NCI-H2107 treated with DMSO at 0.1 percent for 48 hours (cell line): ENCODE results near the gene PARP12.
"Not testable (repeated sequence)": the region's sequence is repeated elsewhere in the genome, so short reads cannot be mapped to it uniquely, and the experiment has no call there.

Experiments
- DNase-seq: peaks from one replicate; lab custom pipeline; 2025; ENCODE audit not compliant: unreplicated experiment; lab: John Stamatoyannopoulos, UW

PARP12 gene, protein sequence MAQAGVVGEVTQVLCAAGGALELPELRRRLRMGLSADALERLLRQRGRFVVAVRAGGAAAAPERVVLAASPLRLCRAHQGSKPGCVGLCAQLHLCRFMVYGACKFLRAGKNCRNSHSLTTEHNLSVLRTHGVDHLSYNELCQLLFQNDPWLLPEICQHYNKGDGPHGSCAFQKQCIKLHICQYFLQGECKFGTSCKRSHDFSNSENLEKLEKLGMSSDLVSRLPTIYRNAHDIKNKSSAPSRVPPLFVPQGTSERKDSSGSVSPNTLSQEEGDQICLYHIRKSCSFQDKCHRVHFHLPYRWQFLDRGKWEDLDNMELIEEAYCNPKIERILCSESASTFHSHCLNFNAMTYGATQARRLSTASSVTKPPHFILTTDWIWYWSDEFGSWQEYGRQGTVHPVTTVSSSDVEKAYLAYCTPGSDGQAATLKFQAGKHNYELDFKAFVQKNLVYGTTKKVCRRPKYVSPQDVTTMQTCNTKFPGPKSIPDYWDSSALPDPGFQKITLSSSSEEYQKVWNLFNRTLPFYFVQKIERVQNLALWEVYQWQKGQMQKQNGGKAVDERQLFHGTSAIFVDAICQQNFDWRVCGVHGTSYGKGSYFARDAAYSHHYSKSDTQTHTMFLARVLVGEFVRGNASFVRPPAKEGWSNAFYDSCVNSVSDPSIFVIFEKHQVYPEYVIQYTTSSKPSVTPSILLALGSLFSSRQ

DNA sequence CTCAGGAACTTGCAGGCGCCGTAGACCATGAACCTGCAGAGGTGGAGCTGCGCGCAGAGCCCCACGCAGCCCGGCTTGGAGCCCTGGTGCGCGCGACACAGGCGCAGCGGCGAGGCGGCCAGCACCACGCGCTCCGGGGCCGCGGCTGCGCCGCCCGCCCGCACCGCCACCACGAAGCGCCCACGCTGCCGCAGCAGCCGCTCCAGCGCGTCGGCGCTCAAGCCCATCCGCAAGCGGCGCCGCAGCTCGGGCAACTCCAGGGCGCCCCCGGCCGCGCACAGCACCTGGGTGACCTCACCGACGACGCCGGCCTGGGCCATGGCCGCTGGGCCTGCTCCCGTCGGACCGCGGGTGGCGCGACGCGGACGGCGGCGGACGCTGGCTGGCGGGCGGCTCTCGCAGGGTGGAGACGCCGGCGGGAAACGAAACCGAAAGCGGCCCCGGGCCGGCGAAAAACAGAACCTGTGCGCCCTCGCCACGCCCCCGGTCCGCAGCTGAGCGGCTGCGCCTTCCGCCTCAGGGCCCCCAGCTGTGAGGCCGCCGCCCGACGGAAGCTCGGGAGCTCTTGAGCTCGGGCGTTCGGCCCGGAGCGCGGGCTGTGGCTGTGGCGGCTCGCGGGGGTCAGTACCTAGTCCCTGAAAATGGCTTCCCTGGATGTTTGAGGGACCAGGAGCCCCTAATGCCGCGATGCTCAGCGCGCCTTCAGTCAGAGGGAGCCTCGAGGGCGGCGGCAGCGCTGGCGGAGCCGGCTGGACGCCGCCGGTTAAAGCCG is at the start of gene PARP12:
Gene PARP12, minus strand, starts transcription at position 424 of the 772 bp plus-strand sequence. Its CDS starts 104 bp downstream, at position 320.
- DNase-seq = peak; percentile 42

DNA sequence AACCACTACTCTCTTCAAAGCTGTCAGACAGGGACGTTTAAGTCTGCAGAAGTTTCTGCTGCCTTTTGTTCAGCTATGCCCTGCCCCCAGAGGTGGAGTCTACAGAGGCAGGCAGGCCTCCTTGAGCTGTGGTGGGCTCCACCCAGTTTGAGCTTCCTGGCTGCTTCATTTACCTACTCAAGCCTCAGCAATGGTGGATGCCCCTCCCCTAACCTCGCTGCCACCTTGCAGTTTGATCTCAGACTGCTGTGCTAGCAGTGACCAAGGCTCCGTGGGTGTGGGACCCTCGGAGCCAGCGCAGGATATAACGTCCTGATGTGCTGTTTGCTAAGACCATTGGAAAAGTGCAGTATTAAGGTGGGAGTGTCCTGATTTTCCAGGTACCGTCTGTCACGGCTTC is 46.0 kb upstream of the PARP12 start:
- DNase-seq = not testable (repeated sequence)

DNA sequence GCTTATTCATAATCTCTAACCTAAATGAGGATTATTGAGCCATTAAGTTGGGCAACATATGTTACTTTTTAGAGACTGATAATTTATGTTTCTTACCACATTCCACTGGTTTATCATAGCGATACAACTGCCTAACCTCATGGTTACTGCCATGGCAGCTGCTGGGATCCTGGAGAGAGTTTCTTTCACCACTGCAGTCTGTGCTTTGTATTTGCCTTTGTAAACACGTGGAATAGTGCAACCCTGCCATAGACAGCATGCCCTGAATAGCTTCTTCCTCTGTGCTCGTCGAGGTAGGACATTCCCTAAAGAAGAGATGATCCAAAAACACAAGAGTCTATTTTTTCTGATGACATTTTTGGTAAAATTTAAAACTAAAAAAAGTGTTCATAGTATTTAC is 33.7 kb upstream of the PARP12 start:
- no peak for DNase-seq

DNA sequence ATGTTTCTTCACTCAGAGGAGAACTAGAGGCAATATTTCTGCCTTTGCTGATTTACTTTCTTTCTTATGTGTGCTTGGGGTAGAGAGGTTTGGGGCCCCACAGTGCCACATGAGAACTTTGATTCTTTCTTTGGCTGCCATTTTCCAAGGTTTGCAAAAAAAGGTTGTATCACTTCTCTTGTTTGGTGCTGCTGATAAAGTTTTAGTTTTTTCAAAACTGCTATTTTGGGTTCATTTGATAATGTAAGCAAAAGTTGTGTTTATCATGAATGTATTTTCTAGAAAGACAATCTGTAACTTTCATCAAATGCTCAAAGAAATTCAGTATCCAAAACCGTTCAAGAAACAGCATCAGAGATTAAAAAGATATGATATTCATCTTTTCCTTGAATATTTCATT is 30.6 kb upstream of the PARP12 start:
- DNase-seq = no peak

DNA sequence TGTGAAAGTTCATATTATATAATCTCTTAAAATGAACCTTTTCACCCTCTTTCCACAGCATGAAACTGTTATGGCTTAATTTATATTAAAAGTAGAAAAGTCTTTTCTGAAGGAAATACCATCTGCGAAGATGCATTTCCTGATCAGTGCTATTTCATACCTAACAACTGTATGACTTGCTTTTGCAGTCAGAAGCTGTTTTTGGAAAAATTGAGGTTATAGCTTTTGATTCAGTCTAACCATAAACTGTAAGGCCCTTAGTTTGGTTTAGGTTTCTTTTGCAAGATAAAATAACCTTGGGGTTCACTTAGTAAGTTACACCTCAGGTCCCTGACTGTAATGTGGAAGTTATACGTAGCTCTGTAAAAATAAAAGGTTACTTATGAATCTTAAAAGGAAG is 22.7 kb upstream of the PARP12 start:
- DNase-seq = no peak

DNA sequence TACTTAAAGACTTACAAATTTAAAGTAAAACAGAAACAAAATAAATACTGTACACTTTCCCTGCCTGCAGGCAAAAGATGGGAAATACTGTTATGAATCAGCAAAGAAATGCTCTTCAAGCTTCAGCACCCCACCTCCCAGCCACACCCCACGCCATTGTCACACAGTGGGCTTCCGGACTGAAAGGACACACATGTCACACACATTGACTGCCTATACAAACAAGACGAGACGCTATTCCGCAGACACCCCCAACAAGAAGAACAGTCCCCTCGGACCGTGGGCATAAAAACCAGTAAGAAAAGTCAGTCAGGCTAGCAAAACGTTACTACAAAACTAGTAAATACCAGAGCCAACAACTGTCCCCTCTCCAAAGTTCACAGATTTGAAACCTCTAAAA is 22.2 kb upstream of the PARP12 start:
- DNase-seq = no peak

DNA sequence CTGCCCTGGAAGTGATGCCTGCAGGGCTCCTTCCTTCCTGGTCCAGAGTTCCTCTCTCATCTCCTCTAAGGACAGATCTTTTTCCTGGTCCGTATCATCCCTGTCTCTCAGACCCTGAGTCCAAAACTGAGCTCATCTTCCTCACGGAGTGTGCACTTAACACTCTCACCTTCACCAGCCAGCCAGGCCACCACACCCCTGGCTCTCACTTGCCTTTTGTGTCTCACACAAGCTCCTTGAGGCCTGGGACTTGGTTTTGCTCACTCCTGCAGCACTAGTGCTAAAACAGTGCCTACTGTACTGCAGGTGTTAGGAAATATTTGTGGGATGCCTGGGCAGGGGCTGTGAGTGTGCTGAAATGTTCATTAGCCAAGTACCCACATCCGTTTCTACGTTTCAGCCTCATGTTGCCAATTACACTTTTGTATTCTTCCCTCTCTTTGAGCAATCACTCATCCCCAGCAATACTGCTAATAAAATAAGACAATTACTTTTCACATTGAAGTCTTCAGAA is 21.4 kb upstream of the PARP12 start:
- no peak for DNase-seq

DNA sequence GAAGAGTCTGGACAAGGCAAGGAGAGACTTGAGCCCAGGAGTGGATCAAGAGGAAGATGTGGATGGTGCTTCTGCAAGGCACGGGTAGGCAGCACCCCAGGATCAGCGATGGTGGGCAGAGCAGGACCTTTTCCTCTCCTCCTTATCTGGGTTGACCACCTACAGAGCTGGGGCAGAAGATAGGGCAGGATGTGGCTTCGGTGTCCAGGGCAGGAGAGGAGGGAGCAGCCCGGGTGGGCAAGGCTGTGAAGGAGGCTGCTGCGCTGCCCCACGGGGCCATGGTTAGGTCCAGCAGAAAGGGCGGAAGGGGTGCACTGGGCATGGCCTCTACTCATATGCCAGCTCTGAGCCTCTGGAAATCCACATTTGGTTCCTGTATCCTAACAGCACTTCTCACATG is 20.0 kb upstream of the PARP12 start:
- DNase-seq = no peak

DNA sequence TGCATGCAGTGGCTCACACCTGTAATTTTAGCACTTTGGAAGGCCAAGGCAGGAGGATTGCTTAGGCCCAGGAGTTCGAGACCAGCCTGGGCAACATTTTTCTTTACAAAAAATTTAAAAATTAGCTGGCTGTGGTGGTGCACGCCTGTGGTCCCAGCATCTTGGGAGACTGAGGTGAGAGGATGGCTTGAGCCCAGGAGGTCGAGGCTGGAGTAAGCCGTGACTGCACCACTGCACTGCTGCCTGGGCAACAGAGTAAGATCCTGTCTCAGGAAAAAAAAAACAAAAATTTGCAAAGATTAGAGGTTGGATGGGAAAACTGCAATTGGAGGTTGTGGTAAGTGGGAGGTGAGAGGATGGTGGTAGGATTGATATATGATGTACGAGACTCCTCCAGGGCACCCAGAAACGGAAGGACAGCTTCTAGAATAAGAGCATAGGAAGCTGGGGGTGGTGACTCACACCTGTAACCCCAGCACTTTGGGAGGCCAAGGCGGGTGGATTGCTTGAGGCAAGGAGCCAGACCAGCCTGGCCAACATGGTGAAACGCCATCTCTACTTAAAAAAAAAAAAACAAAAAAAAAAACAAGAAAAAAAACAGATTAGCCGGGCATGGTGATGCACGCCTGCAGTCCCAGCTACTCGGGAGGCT is 19.1 kb upstream of the PARP12 start:
- DNase-seq = no peak

DNA sequence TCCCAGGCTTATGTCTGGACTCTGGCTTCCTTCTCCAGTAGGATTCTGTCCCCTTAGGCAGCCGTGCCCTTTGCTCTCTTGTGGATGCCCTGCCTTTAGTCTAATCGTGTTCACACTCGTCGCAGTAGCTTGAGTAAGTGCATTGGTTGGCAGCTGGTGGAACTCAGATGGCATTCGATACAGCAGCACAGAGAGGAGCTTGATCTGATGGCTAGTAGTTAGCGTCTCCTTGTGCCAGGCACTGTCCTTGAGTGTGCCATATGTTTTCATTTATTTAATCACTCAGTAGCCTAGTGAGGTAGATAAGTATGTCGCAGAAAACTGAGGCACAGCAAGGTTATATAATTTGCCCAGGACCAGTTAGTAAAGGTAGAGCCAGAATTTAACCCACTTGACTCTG is 18.2 kb upstream of the PARP12 start:
- DNase-seq = no peak

DNA sequence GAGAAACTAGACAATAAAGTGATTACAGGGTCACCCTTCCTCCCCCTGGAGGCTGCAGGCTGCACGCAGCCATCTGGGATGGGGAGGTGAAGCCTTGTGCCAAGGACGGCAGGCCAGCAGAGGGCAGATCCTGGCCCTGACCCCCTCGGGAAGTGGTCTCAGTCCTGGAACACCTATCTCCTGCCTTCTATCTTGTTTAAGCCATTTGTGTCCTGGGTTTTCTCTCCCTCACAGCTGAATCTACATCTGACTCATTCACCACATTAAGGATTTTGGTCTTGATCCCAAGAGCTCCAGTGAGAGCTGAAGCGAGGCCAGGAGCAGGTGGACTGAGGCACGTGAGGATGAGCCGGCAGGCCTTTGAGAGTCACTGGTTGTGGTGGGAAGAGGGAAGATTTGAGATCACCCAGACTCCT is 16.4 kb upstream of the PARP12 start:
- no peak for DNase-seq

DNA sequence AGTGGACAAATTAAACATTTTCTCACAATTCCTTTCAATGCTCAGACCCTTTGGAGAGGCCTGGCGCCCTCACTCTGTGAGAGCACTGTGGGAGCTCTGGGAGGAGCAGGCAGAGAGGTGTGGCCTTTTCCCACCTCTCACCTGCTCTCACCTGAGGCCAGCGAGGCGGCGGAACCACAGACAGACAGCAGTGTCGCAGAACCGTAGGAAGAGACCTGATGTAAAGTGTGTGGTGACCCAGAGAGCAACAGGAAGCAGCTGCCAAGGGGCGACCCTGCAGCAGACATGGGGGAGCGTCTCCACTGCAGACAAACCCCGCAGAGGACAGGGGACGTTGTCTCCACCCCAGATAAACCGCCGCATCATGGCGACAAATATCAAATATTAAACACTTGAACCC is 15.6 kb upstream of the PARP12 start:
- DNase-seq = no peak

DNA sequence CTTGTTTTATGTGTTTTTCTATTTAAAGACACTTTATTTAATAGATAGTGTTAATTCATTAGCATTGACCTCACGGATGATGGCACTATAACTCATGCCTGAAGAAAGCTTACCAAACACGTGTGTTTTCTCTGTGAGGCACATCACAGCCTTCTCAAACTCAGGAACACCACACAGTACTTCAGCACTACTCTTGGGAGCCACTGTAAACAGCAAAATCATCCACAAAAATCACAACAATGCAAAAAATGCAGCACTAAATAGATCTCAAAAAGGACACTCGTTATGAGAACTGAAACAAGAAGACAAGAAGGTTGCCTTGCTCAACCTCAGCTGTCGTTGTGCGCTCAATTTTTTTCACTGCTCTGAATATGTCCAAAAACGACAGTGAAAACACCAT is 12.0 kb upstream of the PARP12 start:
- no peak for DNase-seq

DNA sequence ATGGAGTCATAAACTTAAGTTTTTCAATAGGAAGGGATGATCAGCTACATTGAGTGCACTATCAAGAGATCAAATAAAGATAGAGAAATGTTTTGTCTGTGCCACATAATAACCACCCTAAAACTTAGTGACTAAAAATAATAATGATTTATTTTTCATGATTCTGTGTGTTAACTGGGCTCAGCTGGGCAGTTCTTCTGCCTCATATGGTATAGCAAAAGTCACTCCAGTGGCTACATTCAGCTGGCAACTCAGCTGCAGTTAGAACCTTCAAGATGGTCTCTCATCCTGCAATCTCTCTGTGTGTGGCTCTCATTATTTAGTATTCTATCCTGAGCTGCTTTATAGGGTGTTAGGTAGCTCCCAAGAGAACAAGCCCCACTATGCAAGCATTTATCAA is 7.8 kb upstream of the PARP12 start:
- no peak for DNase-seq

DNA sequence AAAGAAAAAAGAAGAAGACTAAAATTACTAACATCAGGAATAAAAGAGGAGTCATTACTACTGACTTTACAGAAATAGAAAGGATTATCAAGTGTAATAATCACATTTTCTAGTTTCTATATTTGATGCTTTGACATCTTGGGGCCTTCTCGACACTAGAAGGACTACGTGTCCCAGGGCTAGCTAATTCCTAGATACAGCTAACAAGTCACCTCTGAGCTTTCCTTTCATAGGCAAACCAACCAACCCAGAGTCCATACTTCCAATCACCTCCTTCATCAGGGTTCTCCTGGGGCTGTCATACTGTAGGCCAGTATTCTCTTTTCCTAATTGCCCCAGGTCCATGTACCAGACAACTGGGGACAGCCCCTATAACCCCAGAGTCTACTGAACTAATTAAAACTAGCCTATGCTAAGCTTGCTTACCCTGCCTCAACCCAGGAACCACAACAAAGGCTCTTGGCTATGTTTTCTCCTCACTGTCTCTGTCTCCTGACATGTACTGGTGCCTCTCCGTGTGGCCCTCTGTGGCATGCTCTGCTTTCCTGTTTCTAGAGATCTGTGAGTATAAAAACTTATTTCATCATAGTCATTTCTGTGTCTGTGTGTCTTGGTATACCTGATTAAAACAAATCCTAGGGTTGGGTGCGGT is 6.7 kb upstream of the PARP12 start:
- DNase-seq = no peak

DNA sequence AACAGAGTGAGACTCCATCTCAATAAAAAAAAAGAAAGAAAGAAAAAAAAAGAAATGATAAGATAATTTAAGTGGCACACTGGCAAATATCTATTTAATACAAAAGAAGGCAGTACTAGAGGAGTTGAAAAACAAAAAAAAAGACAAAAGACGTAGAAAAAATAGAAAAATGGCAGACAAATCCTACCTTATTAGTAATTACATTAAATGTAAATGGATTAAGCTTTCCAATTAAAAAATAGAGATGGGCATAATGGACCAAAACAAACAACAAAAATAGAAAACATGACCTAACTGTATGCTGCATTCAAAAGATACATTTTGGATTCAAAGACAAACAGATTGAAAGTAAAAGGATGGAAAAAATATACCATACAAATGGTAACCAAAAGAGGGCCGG is 5.3 kb upstream of the PARP12 start:
- no peak for DNase-seq

DNA sequence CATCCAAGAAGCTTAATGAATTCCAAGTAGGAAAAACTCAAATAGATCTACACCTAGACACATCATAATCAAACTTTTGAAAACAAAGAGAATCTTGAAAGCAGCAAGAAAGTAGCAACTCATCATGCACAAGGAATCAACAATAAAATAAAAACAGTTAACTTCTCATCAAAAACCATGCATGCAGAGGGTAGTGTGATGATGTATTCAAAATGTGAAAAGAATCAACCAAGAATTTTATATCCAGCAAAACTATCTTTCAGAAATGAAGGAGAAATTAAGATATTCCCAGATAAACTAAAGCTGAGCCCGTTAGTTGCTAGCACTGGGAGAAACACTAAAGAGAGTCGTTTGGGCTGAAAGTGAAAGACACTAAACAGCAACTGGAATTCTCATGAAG is 4.3 kb upstream of the PARP12 start:
- DNase-seq = no peak

DNA sequence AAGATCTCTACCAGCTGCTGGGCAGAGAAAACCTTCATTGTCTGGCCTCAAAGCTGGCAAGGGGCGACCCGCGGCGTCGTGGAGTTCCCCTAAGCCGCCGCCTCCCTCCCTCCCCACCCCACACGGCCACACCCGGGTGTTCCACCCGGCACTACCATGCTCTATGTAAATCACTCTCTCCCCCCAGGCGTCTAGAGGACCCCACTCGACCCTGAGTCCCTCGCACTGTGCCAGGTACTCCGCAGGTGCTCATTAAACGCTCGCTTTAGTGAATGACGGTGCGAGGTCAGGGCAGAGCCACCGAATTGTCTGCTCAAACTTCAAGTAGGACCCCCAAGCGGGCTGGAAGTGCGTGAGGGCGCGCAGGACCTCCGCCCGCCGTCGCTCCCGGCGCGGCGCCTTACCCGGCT is 628 bp downstream of the PARP12 start:
- DNase-seq = peak; percentile 12

DNA sequence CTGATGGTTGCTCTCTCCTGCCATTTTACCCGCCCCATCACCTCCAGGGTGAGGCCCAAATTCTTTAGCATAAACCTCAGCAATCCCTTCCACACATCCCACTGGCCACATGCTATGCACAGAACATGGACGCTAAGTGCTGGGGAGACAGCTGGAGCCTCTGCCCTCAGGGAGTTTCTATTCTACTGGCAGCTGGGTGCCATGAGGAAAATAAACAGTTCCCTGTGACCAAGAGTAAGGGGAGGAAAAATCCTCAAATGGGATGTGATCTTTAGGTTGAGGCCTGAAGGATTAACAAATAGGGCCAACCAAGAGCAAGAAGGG is 1.2 kb downstream of the PARP12 start:
- DNase-seq = no peak

DNA sequence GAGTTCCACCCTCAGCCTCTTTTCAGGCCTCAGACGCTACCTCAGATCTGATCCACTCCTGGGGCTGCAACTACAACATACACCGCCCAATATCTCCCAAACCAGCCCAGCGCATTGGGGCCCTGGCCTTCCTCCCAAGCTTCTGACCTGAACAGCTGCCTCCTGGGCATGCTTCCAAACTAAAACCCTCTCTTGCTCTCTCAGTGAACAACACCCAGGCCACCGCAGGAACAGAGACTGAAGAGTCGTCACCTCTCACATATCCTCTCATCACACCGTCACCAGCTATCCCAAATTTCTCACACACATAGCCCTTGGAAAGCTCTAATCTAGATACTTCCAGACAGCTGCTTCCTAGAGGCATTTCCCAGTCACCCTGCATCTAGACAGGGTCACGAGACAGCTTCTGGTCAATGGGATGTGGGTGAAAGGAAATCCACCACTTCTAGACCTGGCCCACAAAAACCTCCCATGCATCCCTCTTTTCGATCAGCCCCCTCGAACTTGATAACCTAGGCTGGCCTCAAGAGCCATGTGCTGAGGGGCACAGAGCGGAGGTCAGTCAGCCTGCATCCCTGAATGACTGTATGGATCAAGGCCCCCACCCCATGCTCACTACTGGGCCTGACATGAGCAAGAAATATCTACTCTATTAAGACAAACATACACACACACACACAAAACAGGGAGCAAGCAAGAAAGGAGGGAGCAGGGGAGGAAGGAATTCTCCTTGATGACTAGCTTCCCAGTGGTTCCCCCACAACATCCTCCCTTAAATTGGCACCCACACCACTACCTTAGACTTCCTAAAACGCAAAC is 1.8 kb downstream of the PARP12 start:
- DNase-seq = peak; percentile 65
